CD4-positive, alpha-beta memory T cell (primary cell): ENCODE measurements around the gene RPL41. TPM values are rescaled to one million over a fixed set of nuclear protein-coding genes. Genes with fewer than 3 reads are reported as not detected.
A peak's percentile ranks its signal among the peaks of the same experiment; 100 is the strongest.

ENCODE experiments used
- CTCF ChIA-PET: fragments of 350-600 bp; sonication (Branson Sonifier 250); formaldehyde crosslinking; loops from one replicate; lab custom pipeline; 2021; ENCODE audit warnings: inconsistent platforms; ENCODE audit not compliant: partially characterized antibody; lab: Charles Lee
- POLR2A ChIA-PET: fragments of 350-600 bp; sonication (Branson Sonifier 250); formaldehyde crosslinking; loops from one replicate; lab custom pipeline; 2021; ENCODE audit not compliant: partially characterized antibody; lab: Charles Lee
- DNase-seq, 5 donors: peaks; one replicate each; pipeline versions ENCODE4 v3.0.0 to v3.0.0-alpha.2; 2020 to 2022; ENCODE audit warnings: mixed read lengths in 1 of 5
- H3K27ac ChIP-seq: one replicate; pipeline ENCODE4 v1.7.0; 2013; ENCODE audit warnings: low read depth, low read length
- H3K27me3 ChIP-seq: 2 replicates; pipeline ENCODE4 v1.7.0; 2013; ENCODE audit warnings: mild to moderate bottlenecking, low read length, moderate library complexity; ENCODE audit not compliant: insufficient read depth
- H3K36me3 ChIP-seq: 2 replicates; pipeline ENCODE4 v1.7.0; 2013; ENCODE audit warnings: mild to moderate bottlenecking, low read length, moderate library complexity; ENCODE audit not compliant: insufficient read depth
- H3K4me1 ChIP-seq: 2 replicates; pipeline ENCODE4 v1.7.0; 2013; ENCODE audit warnings: mild to moderate bottlenecking, low read length, moderate library complexity; ENCODE audit not compliant: insufficient read depth
- H3K4me3 ChIP-seq, 2 donors: one replicate each; pipeline ENCODE4 v1.7.0; 2013; ENCODE audit warnings: low read length in 2 of 2, mild to moderate bottlenecking in 1 of 2
- H3K9me3 ChIP-seq, 2 donors: one replicate each; pipeline ENCODE4 v1.7.0; 2013; ENCODE audit warnings: low read length in 2 of 2, control low read depth in 1 of 2; ENCODE audit not compliant: control insufficient read depth in 1 of 2
- H3K27ac Mint-ChIP-seq, 7 donors: one replicate each; pipeline ENCODE4 v1.8.0; 2020 to 2021; ENCODE audit warnings: mixed read lengths in 7 of 7, mild to moderate bottlenecking in 6 of 7, inconsistent platforms in 3 of 7, moderate library complexity in 3 of 7
- H3K27me3 Mint-ChIP-seq, 2 donors: one replicate each; pipeline ENCODE4 v1.8.0; 2020 to 2021; ENCODE audit warnings: mixed read lengths in 2 of 2
- H3K36me3 Mint-ChIP-seq, 2 donors: one replicate each; pipeline ENCODE4 v1.8.0; 2020 to 2021; ENCODE audit warnings: mixed read lengths in 2 of 2, inconsistent platforms in 1 of 2, mild to moderate bottlenecking in 1 of 2
- H3K4me1 Mint-ChIP-seq, 4 donors: one replicate each; pipeline ENCODE4 v1.8.0; 2020 to 2021; ENCODE audit warnings: mixed read lengths in 4 of 4, mild to moderate bottlenecking in 1 of 4
- H3K4me3 Mint-ChIP-seq, 8 donors: one replicate each; pipeline ENCODE4 v1.8.0; 2020 to 2021; ENCODE audit warnings: mixed read lengths in 8 of 8, mild to moderate bottlenecking in 7 of 8, moderate library complexity in 6 of 8, inconsistent platforms in 3 of 8
- H3K9me3 Mint-ChIP-seq, 8 donors: one replicate each; pipeline ENCODE4 v1.8.0; 2020 to 2021; ENCODE audit warnings: mixed read lengths in 8 of 8, mild to moderate bottlenecking in 5 of 8, inconsistent platforms in 3 of 8, moderate library complexity in 1 of 8
- intact Hi-C: fragments of 100-400 bp; cut with micrococcal nuclease; formaldehyde crosslinking; loops from one replicate; pipeline ENCODE4 v1.15.1; 2023
- polyA plus RNA-seq, 2 donors: library from polyadenylated mRNA; unstranded; fragments of 300-500 nt; fragmentation: Illumina TruSeq; gene quantifications; one replicate each; pipeline ENCODE4 v1.2.3, GENCODE V29; 2021
- total RNA-seq, 2 experiments: library from RNA; stranded (reverse); gene quantifications; one replicate each; pipeline ENCODE4 v1.2.3, GENCODE V29; 2021

The RPL41 gene
- total and polyA plus RNA-seq, 4 experiments from 2014 or later = 5,438 to 8,691 (median 5,893) TPM

- H3K27me3 ChIP-seq = no peaks in the 10 kb centered on the region
- Mint-ChIP-seq H3K9me3 (no peaks in the 10 kb centered on the region), H3K4me3 (peak overlapping the region; percentile 91 to 96 (median 94)), H3K36me3 (no peaks in the 10 kb centered on the region), H3K4me1 (peaks cover 15 to 47% (median 27%) of the 10 kb centered on the region in 4 donors), H3K27ac (peak overlapping the region; percentile 93 to 99 (median 97)), H3K27me3 (no peaks in the 10 kb centered on the region)
- no peaks in the 10 kb centered on the region for H3K36me3 ChIP-seq
- CTCF ChIA-PET = interaction anchor here (0.8 to 2.9 kb wide), 14 partner anchors 9 to 105 kb away, joined by 3 to 22 read pairs (median 4); partner anchors contain the start of genes ESYT1, RNF41, SMARCC2 and ZC3H10
- POLR2A ChIA-PET = interaction anchor here (0.6 to 2.1 kb wide), 19 partner anchors 18 to 321 kb away, joined by 3 to 24 read pairs (median 4); partner anchors contain the start of genes CNPY2, PA2G4, RNF41 and RPL41
- H3K27ac ChIP-seq = peak overlapping the region; percentile 84
- H3K4me3 ChIP-seq = peak overlapping the region; percentile 66 to 91
- peak; percentile 63 to 80 (median 67) for DNase-seq
- peaks cover 27% of the 10 kb centered on the region for H3K4me1 ChIP-seq
- intact Hi-C loops = loop anchor here (1.0 kb wide), 4 partner anchors 22 to 322 kb away; partner anchors contain the start of genes DNAJC14, PA2G4 and ZC3H10
- H3K9me3 ChIP-seq = no peaks in the 10 kb centered on the region
These were observed 35.3 kb downstream of the RPL41 start for GRCh38 chr12:56151672-56152131.

- Mint-ChIP-seq H3K4me3 (peak within 1 kb of the TSS; percentile 91 to 96 (median 94)), H3K27ac (peak within 1 kb of the TSS; percentile 93 to 99 (median 97)), H3K27me3 (no peaks in the 10 kb centered on the region), H3K9me3 (no peaks in the 10 kb centered on the region), H3K4me1 (peaks cover 13 to 46% (median 26%) of the 10 kb centered on the region in 4 donors), H3K36me3 (peaks cover 0 to under 1% of the 10 kb centered on the region in 2 donors)
- peak; percentile 87 to 94 (median 88) for DNase-seq
- H3K4me1 ChIP-seq = peaks cover 33% of the 10 kb centered on the region
- POLR2A ChIA-PET = interaction anchor here (0.6 to 2.1 kb wide), 19 partner anchors 17 to 322 kb away, joined by 3 to 24 read pairs (median 4); partner anchors contain the start of genes CNPY2, PA2G4, RNF41 and RPL41
- no peaks in the 10 kb centered on the region for H3K9me3 ChIP-seq
- intact Hi-C loops = loop anchor here (1.0 kb wide), 4 partner anchors 23 to 323 kb away; partner anchors contain the start of genes DNAJC14, PA2G4 and ZC3H10
- CTCF ChIA-PET = interaction anchor here (0.8 to 2.9 kb wide), 14 partner anchors 9 to 105 kb away, joined by 3 to 22 read pairs (median 4); partner anchors contain the start of genes ESYT1, RNF41, SMARCC2 and ZC3H10
- peak within 1 kb of the TSS; percentile 84 for H3K27ac ChIP-seq
- no peaks in the 10 kb centered on the region for H3K36me3 ChIP-seq
- H3K4me3 ChIP-seq = peak within 1 kb of the TSS; percentile 66 to 91
- no peaks in the 10 kb centered on the region for H3K27me3 ChIP-seq
These were observed 35.8 kb downstream of the RPL41 start, which contains the start of gene MYL6B for GRCh38 chr12:56152132-56152755. TSS of gene MYL6B (plus strand) at chr12:56152587. CDS start at chr12:56153919, 1,332 bp downstream.

GRCh38 chr12:56152756-56153677 is 36.6 kb downstream of the RPL41 start:
- Histone ChIP-seq H3K9me3 (no peaks in the 10 kb centered on the region), H3K27me3 (no peaks in the 10 kb centered on the region), H3K4me1 (peaks cover 36% of the 10 kb centered on the region), H3K27ac (peak overlapping the region; percentile 84), H3K4me3 (peak overlapping the region in 1 of 2 donors; percentile 66), H3K36me3 (no peaks in the 10 kb centered on the region)
- peaks cover 17 to 54% (median 31%) of the 10 kb centered on the region in 4 donors for H3K4me1 Mint-ChIP-seq
- intact Hi-C loops = loop anchor here (1.0 kb wide), 4 partner anchors 24 to 324 kb away; partner anchors contain the start of genes DNAJC14, PA2G4 and ZC3H10
- POLR2A ChIA-PET = interaction anchor here (1.9 to 10.8 kb wide), 3 partner anchors 25 to 36 kb away, joined by 19 to 236 read pairs (median 126); partner anchors contain the start of genes ESYT1, RPL41, SMARCC2 and ZC3H10
- H3K4me3 Mint-ChIP-seq = peak overlapping the region; percentile 91 to 96 (median 94)
- CTCF ChIA-PET = no interaction called here
- DNase-seq = no peak
- H3K27ac Mint-ChIP-seq = peak overlapping the region; percentile 93 to 99 (median 97)
- H3K27me3 Mint-ChIP-seq = no peaks in the 10 kb centered on the region
- peaks cover 0 to 4% of the 10 kb centered on the region in 2 donors for H3K36me3 Mint-ChIP-seq
- no peaks in the 10 kb centered on the region for H3K9me3 Mint-ChIP-seq

- no peaks in the 10 kb centered on the region for H3K9me3 ChIP-seq
- peaks cover 17 to 59% (median 31%) of the 10 kb centered on the region in 4 donors for H3K4me1 Mint-ChIP-seq
- ChIA-PET POLR2A (interaction anchor here (10.7 to 10.8 kb wide), 2 partner anchors 26 to 35 kb away, joined by 126 to 236 read pairs; partner anchors contain the start of genes ESYT1 and SMARCC2), CTCF (interaction anchor here (3.9 kb wide), 1 partner anchor 34 kb away, joined by 24 read pairs; the partner anchor contains the start of gene ZC3H10)
- no peaks in the 10 kb centered on the region for H3K27me3 ChIP-seq
- no peak for DNase-seq
- peaks cover 0 to 8% of the 10 kb centered on the region in 2 donors for H3K36me3 Mint-ChIP-seq
- H3K4me3 ChIP-seq = no peak overlapping the region
- no peaks in the 10 kb centered on the region for H3K36me3 ChIP-seq
- peaks cover 36% of the 10 kb centered on the region for H3K4me1 ChIP-seq
- no peaks in the 10 kb centered on the region for H3K27me3 Mint-ChIP-seq
- H3K9me3 Mint-ChIP-seq = no peaks in the 10 kb centered on the region
- intact Hi-C loops = no loop called here
- H3K27ac ChIP-seq = no peak overlapping the region
- H3K27ac Mint-ChIP-seq = peak overlapping the region in 1 of 7 donors; percentile 95
- H3K4me3 Mint-ChIP-seq = peak overlapping the region in 2 of 8 donors; percentile 13 to 40
These were observed 37.2 kb downstream of the RPL41 start for GRCh38 chr12:56153678-56154065.

GRCh38 chr12:56154246-56154771 is 37.9 kb downstream of the RPL41 start:
- Mint-ChIP-seq H3K4me3 (no peak overlapping the region), H3K4me1 (peaks cover 21 to 66% (median 37%) of the 10 kb centered on the region in 4 donors), H3K27ac (no peak overlapping the region), H3K9me3 (no peaks in the 10 kb centered on the region), H3K27me3 (no peaks in the 10 kb centered on the region), H3K36me3 (peaks cover 0 to 15% of the 10 kb centered on the region in 2 donors)
- POLR2A ChIA-PET = interaction anchor here (1.0 to 10.8 kb wide), 5 partner anchors 15 to 68 kb away, joined by 3 to 236 read pairs (median 15); partner anchors contain the start of genes ESYT1, RNF41, SMARCC2 and ZC3H10
- no peaks in the 10 kb centered on the region for H3K36me3 ChIP-seq
- H3K9me3 ChIP-seq = no peaks in the 10 kb centered on the region
- no peak overlapping the region for H3K27ac ChIP-seq
- peaks cover 39% of the 10 kb centered on the region for H3K4me1 ChIP-seq
- intact Hi-C loops = no loop called here
- no peak for DNase-seq
- H3K4me3 ChIP-seq = no peak overlapping the region
- CTCF ChIA-PET = interaction anchor here (3.9 kb wide), 1 partner anchor 35 kb away, joined by 24 read pairs; the partner anchor contains the start of gene ZC3H10
- H3K27me3 ChIP-seq = no peaks in the 10 kb centered on the region

- Mint-ChIP-seq H3K27ac (peak overlapping the region in 3 of 7 donors; percentile 44 to 79 (median 66)), H3K4me1 (peaks cover 25 to 71% (median 41%) of the 10 kb centered on the region in 4 donors), H3K4me3 (peak overlapping the region in 1 of 8 donors; percentile 32), H3K9me3 (no peaks in the 10 kb centered on the region), H3K36me3 (peaks cover 1 to 19% of the 10 kb centered on the region in 2 donors), H3K27me3 (no peaks in the 10 kb centered on the region)
- POLR2A ChIA-PET = interaction anchor here (1.0 to 10.8 kb wide), 5 partner anchors 14 to 67 kb away, joined by 3 to 236 read pairs (median 15); partner anchors contain the start of genes ESYT1, RNF41, SMARCC2 and ZC3H10
- intact Hi-C loops = no loop called here
- H3K4me1 ChIP-seq = peaks cover 45% of the 10 kb centered on the region
- CTCF ChIA-PET = interaction anchor here (3.9 kb wide), 1 partner anchor 36 kb away, joined by 24 read pairs; the partner anchor contains the start of gene ZC3H10
- no peak overlapping the region for H3K27ac ChIP-seq
- H3K4me3 ChIP-seq = no peak overlapping the region
- H3K36me3 ChIP-seq = peaks cover 2% of the 10 kb centered on the region
- no peaks in the 10 kb centered on the region for H3K9me3 ChIP-seq
- no peaks in the 10 kb centered on the region for H3K27me3 ChIP-seq
- no peak for DNase-seq
These were observed 38.4 kb downstream of the RPL41 start for GRCh38 chr12:56154818-56155217.
